Breast epithelium (tissue), 4 donors: ENCODE results near the gene POLR2C. TPM values are rescaled to one million over a fixed set of nuclear protein-coding genes. Genes with fewer than 3 reads are reported as not detected.

Source experiments
- DNase-seq, 2 donors: peaks; one replicate each; pipeline ENCODE4 v3.0.0-alpha.2; 2019; ENCODE audit warnings: low spot score in 2 of 2
- H3K27ac ChIP-seq, 2 donors: fragments of 200-600 bp; sonication (generic) in 1 of 2; one replicate each; pipeline ENCODE4 v1.5.1; 2016 to 2019; ENCODE audit warnings: mild to moderate bottlenecking in 1 of 2
- H3K27me3 ChIP-seq, 2 donors: fragments of 200-600 bp; sonication (generic) in 1 of 2; one replicate each; pipeline versions ENCODE4 v1.5.1 to v1.6.0; 2017 to 2019; ENCODE audit warnings: control low read depth in 1 of 2, mild to moderate bottlenecking in 1 of 2
- H3K36me3 ChIP-seq: fragments of 200-600 bp; one replicate; pipeline ENCODE4 v1.5.1; 2019
- H3K4me1 ChIP-seq, 2 donors: fragments of 200-600 bp; sonication (generic); one replicate each; pipeline ENCODE4 v1.5.1; 2016 to 2019; ENCODE audit warnings: control low read depth in 1 of 2
- H3K4me3 ChIP-seq, 3 donors: fragments of 200-600 bp; sonication (generic); 1 replicate in 2 of 3; 2 replicates in 1 of 3; pipeline ENCODE4 v1.5.1; 2016 to 2019; ENCODE audit warnings: mild to moderate bottlenecking in 3 of 3, moderate library complexity in 2 of 3
- H3K9me3 ChIP-seq, 2 donors: fragments of 200-600 bp; sonication (generic) in 1 of 2; one replicate each; pipeline ENCODE4 v1.5.1; 2016 to 2019; ENCODE audit warnings: control low read depth in 1 of 2
- POLR2A ChIP-seq: fragments of 450-650 bp; IDR thresholded peaks from one replicate; pipeline ENCODE4 v1.6.1; 2016; ENCODE audit warnings: antibody characterized with exemption, mild to moderate bottlenecking, moderate library complexity
- POLR2AphosphoS5 ChIP-seq, 3 donors: sonication (generic); formaldehyde crosslinking; IDR thresholded peaks; one replicate each; pipeline ENCODE4 v1.6.1; 2017; ENCODE audit warnings: antibody characterized with exemption in 3 of 3
- intact Hi-C: fragments of 100-400 bp; cut with DNase I; formaldehyde crosslinking; loops from one replicate; pipeline ENCODE4 v1.15.1; 2023; ENCODE audit warnings: low total_unique reads
- total RNA-seq, 3 donors: library from RNA; depleted of rRNA; stranded (reverse); fragments of >200 nt; gene quantifications; one replicate each; pipeline ENCODE4 v1.1.0, GENCODE V29; 2016
- TF ChIP-seq, protein P1 (sequence below), 3 donors: fragments of 450-650 bp; IDR thresholded peaks; one replicate each; pipeline ENCODE4 v1.5.1; 2016 to 2017; ENCODE audit warnings: antibody characterized with exemption in 3 of 3, mild to moderate bottlenecking in 3 of 3, moderate library complexity in 3 of 3

POLR2C gene
- total RNA-seq, 3 donors from 2014 or later, result 119 to 129 (median 127) TPM

DNA sequence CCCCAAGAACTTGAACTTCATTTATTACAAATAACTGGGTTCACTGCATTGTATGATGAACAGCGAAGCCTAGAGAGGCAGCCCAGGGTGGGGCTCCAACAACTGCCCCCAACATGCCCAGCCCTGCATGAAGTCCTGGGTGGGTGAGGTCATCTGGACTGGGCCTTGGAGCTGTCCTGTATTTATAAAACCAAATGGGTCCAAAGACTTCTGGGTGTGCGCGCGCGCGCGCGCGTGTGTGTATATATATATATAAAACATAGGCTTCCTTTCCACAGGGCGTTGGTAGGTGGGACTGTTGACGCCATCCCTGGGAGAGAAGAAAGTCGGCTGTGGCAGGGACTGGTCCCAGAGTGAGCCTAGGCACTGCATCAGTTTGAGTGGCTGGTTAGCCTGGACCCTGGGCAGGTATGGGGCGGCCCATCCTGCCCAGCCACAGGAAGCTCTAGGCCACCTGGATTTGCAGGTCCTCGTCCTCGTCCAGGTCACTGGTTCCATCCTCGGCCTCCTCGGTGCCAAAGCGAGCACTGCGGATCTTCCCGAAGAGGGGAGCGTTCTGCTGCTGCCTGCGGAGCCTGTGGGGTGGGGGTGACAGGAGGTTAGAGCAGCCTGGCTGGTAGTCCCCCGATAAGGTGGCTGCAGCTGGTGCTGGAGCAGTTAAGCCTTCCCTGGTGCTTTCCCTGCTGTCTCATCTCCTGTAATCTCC lies 50.0 kb downstream of the POLR2C start:
- no peak overlapping the region for H3K27ac ChIP-seq
- TF ChIP-seq POLR2A (no peak), POLR2AphosphoS5 (IDR thresholded peaks at IDR 0.05) (no peak)
- TF ChIP-seq, protein P1, sequence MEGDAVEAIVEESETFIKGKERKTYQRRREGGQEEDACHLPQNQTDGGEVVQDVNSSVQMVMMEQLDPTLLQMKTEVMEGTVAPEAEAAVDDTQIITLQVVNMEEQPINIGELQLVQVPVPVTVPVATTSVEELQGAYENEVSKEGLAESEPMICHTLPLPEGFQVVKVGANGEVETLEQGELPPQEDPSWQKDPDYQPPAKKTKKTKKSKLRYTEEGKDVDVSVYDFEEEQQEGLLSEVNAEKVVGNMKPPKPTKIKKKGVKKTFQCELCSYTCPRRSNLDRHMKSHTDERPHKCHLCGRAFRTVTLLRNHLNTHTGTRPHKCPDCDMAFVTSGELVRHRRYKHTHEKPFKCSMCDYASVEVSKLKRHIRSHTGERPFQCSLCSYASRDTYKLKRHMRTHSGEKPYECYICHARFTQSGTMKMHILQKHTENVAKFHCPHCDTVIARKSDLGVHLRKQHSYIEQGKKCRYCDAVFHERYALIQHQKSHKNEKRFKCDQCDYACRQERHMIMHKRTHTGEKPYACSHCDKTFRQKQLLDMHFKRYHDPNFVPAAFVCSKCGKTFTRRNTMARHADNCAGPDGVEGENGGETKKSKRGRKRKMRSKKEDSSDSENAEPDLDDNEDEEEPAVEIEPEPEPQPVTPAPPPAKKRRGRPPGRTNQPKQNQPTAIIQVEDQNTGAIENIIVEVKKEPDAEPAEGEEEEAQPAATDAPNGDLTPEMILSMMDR (IDR thresholded peaks at IDR 0.05), result no peak
- H3K27me3 ChIP-seq, result no peaks in the 10 kb centered on the region
- H3K4me1 ChIP-seq, result no peaks in the 10 kb centered on the region
- no peak overlapping the region for H3K4me3 ChIP-seq
- no peaks in the 10 kb centered on the region for H3K36me3 ChIP-seq
- intact Hi-C loops, result no loop called here
- no peaks in the 10 kb centered on the region for H3K9me3 ChIP-seq
- no peak for DNase-seq

DNA sequence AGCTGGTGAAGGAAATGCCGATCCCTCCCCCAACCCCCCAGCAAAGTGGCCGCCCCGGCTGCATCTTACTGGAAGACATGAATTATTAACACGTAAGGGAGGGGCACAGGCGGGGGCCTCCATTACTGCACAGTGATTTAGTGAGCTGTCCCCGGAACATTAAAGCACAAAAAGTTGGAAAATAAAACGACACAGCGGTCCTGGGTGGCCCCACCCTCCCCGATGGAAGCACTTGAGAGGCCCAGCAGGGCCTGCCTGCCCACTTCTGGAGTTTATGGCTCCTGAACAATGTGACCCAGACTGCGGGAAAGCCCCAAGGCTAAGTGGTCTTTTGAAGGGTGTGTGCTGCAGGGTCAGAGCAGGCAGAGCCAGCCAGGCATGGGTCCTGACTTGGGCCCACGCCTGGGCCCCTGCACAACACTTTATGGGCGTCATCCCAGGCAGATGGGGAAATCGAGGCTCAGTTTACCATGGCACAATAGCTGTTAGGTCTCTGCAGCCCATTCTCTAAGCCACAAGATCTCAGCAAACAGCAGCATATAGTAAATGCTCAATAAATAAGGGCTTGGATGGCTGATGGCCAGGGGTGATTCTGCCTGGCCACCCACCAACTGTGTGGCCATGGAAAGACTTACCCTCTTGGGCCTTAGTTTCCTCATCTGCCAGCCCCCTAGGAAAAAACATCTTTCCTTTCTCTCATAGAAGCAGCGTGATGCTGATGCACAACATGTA lies 51.1 kb downstream of the POLR2C start:
- intact Hi-C loops, result no loop called here
- DNase-seq, result no peak
- H3K4me3 ChIP-seq, result no peak overlapping the region
- no peaks in the 10 kb centered on the region for H3K36me3 ChIP-seq
- H3K9me3 ChIP-seq, result no peaks in the 10 kb centered on the region
- TF ChIP-seq POLR2A (no peak), POLR2AphosphoS5 (IDR thresholded peaks at IDR 0.05) (no peak)
- TF ChIP-seq, protein P1 (IDR thresholded peaks at IDR 0.05), result no peak
- H3K27me3 ChIP-seq, result no peaks in the 10 kb centered on the region
- H3K4me1 ChIP-seq, result no peaks in the 10 kb centered on the region
- H3K27ac ChIP-seq, result no peak overlapping the region

DNA sequence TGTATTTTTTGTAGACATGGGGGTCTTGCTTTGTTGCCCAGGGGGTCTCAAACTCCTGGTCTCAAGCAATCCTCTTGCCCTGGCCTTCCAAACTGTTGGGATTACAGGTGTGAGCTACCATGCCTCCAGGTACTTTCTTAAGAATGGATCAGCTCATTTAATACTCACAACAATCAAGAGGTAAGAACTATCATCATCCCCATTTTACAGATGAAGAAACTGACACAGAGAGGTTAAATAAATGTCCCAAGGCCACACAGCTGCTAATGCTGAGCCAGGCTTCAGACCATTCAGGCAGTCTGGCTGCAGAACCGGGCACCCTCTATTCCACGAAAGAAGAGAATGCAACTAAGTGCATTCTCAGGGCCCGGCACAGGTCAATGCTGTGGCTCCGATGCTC lies 51.9 kb downstream of the POLR2C start:
- Histone ChIP-seq H3K4me1 (no peaks in the 10 kb centered on the region), H3K4me3 (no peak overlapping the region), H3K27ac (no peak overlapping the region), H3K27me3 (no peaks in the 10 kb centered on the region), H3K36me3 (no peaks in the 10 kb centered on the region), H3K9me3 (no peaks in the 10 kb centered on the region)
- TF ChIP-seq, protein P1 (IDR thresholded peaks at IDR 0.05), result no peak
- TF ChIP-seq POLR2AphosphoS5 (IDR thresholded peaks at IDR 0.05) (no peak), POLR2A (no peak)
- DNase-seq, result no peak
- intact Hi-C loops, result no loop called here

DNA sequence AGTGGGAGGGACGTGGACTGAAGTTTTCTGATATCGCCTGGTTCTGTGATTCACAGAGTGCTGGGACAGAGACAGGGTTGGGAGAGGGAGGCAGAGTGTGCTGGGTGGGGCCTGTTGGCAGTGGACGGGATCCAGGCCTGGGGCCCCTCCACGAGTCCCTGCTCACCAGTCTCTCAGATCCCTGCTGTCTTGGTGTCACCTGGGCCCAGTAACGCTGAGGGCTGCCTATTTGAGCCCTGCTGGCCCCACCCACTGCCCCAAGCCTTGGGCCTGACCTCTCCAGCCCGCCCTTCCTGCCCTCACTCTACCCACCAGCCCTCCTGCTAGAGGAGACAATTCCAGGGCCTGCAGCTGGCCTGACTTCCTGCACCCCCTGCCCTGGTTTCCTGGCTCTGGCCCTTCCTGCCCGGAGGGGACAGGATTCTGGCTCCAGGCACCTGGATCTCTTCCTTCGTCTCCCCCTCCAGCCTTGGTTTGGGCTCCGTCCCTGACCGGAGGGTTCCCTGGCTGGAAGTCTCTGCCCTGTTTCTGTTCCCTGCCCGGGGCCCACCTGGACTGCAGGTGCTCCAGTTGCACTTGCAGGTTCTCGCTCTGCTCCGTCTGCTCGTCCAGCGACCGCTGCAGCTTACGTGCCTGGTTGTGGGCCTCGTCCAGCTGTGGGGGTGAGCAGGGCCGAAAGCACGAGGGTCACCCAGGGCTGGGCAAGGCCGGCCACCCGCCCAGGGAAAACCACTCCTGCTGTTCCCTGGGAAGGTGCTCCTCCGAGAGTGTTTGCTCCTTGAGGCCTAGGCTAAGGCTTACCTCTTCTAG lies 52.5 kb downstream of the POLR2C start:
- intact Hi-C loops, result no loop called here
- no peaks in the 10 kb centered on the region for H3K27me3 ChIP-seq
- no peak overlapping the region for H3K27ac ChIP-seq
- DNase-seq, result no peak
- no peaks in the 10 kb centered on the region for H3K36me3 ChIP-seq
- H3K9me3 ChIP-seq, result no peaks in the 10 kb centered on the region
- TF ChIP-seq POLR2AphosphoS5 (IDR thresholded peaks at IDR 0.05), result no peak
- TF ChIP-seq, protein P1 (IDR thresholded peaks at IDR 0.05), result no peak
- no peak for TF ChIP-seq POLR2A
- H3K4me3 ChIP-seq, result no peak overlapping the region
- no peaks in the 10 kb centered on the region for H3K4me1 ChIP-seq
